Measurements from ENCODE around the gene RTP2. TPM values are rescaled to one million over a fixed set of nuclear protein-coding genes. Genes with fewer than 3 reads are reported as not detected.

Gene RTP2
- total and polyA plus RNA-seq, 2 of the 4 experiments (the other 2 are of a cell fraction) = not detected

- Histone ChIP-seq H3K18ac (ENCODE audit: low read depth, low read length) (peak overlapping the region; percentile 66), H3K27ac (ENCODE audit: insufficient read depth, low read length) (peak overlapping the region; percentile 87), H3K23ac (ENCODE audit: low read depth, low read length) (peak overlapping the region; percentile 82), H3K14ac (replicated peaks; ENCODE audit: low read depth, low read length) (peak overlapping the region; percentile 87), H2AK5ac (ENCODE audit: low read depth, low read length) (peak overlapping the region; percentile 58; the same call in 1 of the 2 replicates), H3K9me1 (ENCODE audit: insufficient read depth, low read length) (peaks cover 17% of the 10 kb centered on the region), H2BK120ac (ENCODE audit: low read depth, low read length) (peak overlapping the region; percentile 83), H3K27me3 (ENCODE audit: control insufficient read depth, insufficient read depth, low read length) (no peaks in the 10 kb centered on the region), H4K8ac (ENCODE audit: low read depth in 2 of 2, low read length in 2 of 2) (peak overlapping the region; percentile 30 to 90; a peak in 3 of 4 replicates), H3K4me2 (ENCODE audit: low read depth, low read length) (peak overlapping the region; percentile 97), H3K56ac (ENCODE audit: extremely low read depth, insufficient read depth, low read length) (peak overlapping the region; percentile 87), H2BK20ac (ENCODE audit: low read depth, low read length) (peak overlapping the region; percentile 69), H3K4me3 (ENCODE audit: insufficient read depth, low read depth, low read length) (peak overlapping the region; percentile 46), H4K91ac (ENCODE audit: insufficient read depth, low read depth, low read length) (peak overlapping the region; percentile 58), H3K36me3 (ENCODE audit: control insufficient read depth, insufficient read depth, low read length) (peaks cover 8% of the 10 kb centered on the region), H4K20me1 (ENCODE audit: insufficient read depth, low read length) (peaks cover 67% of the 10 kb centered on the region), H2BK15ac (ENCODE audit: low read depth, low read length) (peak overlapping the region; percentile 22; the same call in 1 of the 3 replicates), H3K9me3 (ENCODE audit: control insufficient read depth, insufficient read depth, low read length) (no peaks in the 10 kb centered on the region), H3K9ac (ENCODE audit: low read depth, low read length) (peak overlapping the region; percentile 82), H2BK5ac (ENCODE audit: low read depth, low read length, poor library complexity, severe bottlenecking) (peak overlapping the region; percentile 83), H3K4ac (ENCODE audit: low read depth, low read length) (peak overlapping the region; percentile 91), H4K5ac (ENCODE audit: low read depth, low read length) (peak overlapping the region; percentile 5; the same call in 1 of the 2 replicates), H2AFZ (replicated peaks; ENCODE audit: low read length, poor library complexity) (peak overlapping the region; percentile 91), H3K4me1 (ENCODE audit: control insufficient read depth, insufficient read depth, low read length) (peaks cover 20% of the 10 kb centered on the region), H2AK9ac (replicated peaks; ENCODE audit: low read depth, low read length, poor library complexity) (peak overlapping the region; percentile 75), H3K79me1 (ENCODE audit: low read depth in 1 of 2, low read length in 2 of 2) (peaks cover 28 to 86% of the 10 kb centered on the region in 2 experiments)
- DNase-seq (peak; percentile 65), ATAC-seq (ENCODE audit: low read depth) (peak; percentile 5)
- POLR2A ChIA-PET (ENCODE audit: unreplicated experiment) = interaction anchor here (0.6 kb wide), 2 partner anchors 12 to 1108 kb away, joined by 13 to 16 read pairs; no protein-coding TSS in a partner anchor
- 20% methylated on average over 1 of the region's 41 CpGs; no CpG with 5 or more reads in 1 of the 2 experiments for WGBS, 2 experiments (ENCODE audit: extremely low coverage in 2 of 2, insufficient read length in 1 of 2)
- intact Hi-C loops (cut with micrococcal nuclease) (loop anchor here (2.0 kb wide), 1 partner anchor 975 kb away; no protein-coding TSS in a partner anchor), in situ Hi-C loops (cut with MboI; ENCODE audit: low sequenced_read_pairs) (loop anchor here (10.0 to 25.0 kb wide), 5 partner anchors 675 to 1417 kb away; no protein-coding TSS in a partner anchor), dilution Hi-C loops (cut with HindIII; ENCODE audit: low sequenced_read_pairs, unreplicated experiment) (loop anchor here (25.0 kb wide), 1 partner anchor 575 kb away; no protein-coding TSS in a partner anchor)
- BruUV-seq (replicated peaks) = no TSS peak
- CTCF ChIA-PET = interaction anchor here (0.6 to 4.5 kb wide), 2 partner anchors 529 to 1217 kb away, joined by 3 to 96 read pairs; no protein-coding TSS in a partner anchor
- TF ChIP-seq MAFK (IDR thresholded peaks at IDR 0.05; ENCODE audit: low read depth, low read length) (no peak), NFE2L2 (IDR thresholded peaks at IDR 0.05; ENCODE audit: low read depth, low read length) (no peak), MAZ (IDR thresholded peaks at IDR 0.05; ENCODE audit: borderline replicate concordance, low read depth, low read length) (no peak; the same call in 1 of the 2 replicates), USF2 (IDR thresholded peaks at IDR 0.05; ENCODE audit: low read depth, low read length) (no peak), ELK1 (IDR thresholded peaks at IDR 0.05; ENCODE audit: borderline replicate concordance, low read depth, low read length) (no peak), POLR2A (IDR thresholded peaks at IDR 0.05; ENCODE audit: low read depth, low read length) (no peak), CHD1 (IDR thresholded peaks at IDR 0.05; ENCODE audit: low read depth, low read length) (no peak), CEBPB (IDR thresholded peaks at IDR 0.05; ENCODE audit: low read depth, low read length) (no peak), RAD21 (IDR thresholded peaks at IDR 0.05; ENCODE audit: low read length) (no peak; the same call in 1 of the 2 replicates), RCOR1 (IDR thresholded peaks at IDR 0.05; ENCODE audit: insufficient replicate concordance, low read length) (no peak), MXI1 (IDR thresholded peaks at IDR 0.05; ENCODE audit: borderline replicate concordance, low read depth, low read length) (no peak), RFX5 (IDR thresholded peaks at IDR 0.05; ENCODE audit: low read depth, low read length) (no peak), FOS (IDR thresholded peaks at IDR 0.05; ENCODE audit: low read depth, low read length) (no peak), SMC3 (IDR thresholded peaks at IDR 0.05; ENCODE audit: low read depth, low read length) (no peak)
Measured at GRCh38 chr3:187737368-187738070, 35.2 kb upstream of the RTP2 start.
